Spleen (tissue), 11 donors: Measurements from ENCODE around the gene BOD1L2. TPM values are rescaled to one million over a fixed set of nuclear protein-coding genes. Genes with fewer than 3 reads are reported as not detected.

Source experiments
- DNase-seq: peaks from one replicate; pipeline ENCODE4 v3.0.0-alpha.2; 2020
- H3K27ac ChIP-seq, 8 donors: fragments of 200-600 bp; sonication (generic) in 7 of 8; 1 replicate in 4 of 8; 2 replicates in 4 of 8; pipeline versions ENCODE4 v1.5.0 to v1.8.0; 2016 to 2021; ENCODE audit warnings: inconsistent platforms in 4 of 8, mild to moderate bottlenecking in 4 of 8, moderate library complexity in 1 of 8
- H3K27me3 ChIP-seq, 7 donors: fragments of 200-600 bp; sonication (generic) in 6 of 7; replicated peaks in 1 of 7; 1 replicate in 4 of 7; 2 replicates in 3 of 7; pipeline versions ENCODE4 v1.5.0 to v1.8.0; 2016 to 2021; ENCODE audit warnings: inconsistent platforms in 3 of 7, mild to moderate bottlenecking in 1 of 7
- H3K36me3 ChIP-seq, 6 donors: fragments of 200-600 bp; sonication (generic) in 5 of 6; 1 replicate in 4 of 6; 2 replicates in 2 of 6; pipeline versions ENCODE4 v1.5.0 to v1.8.0; 2016 to 2021; ENCODE audit warnings: inconsistent platforms in 2 of 6
- H3K4me1 ChIP-seq, 6 donors: fragments of 200-600 bp; sonication (generic) in 5 of 6; 1 replicate in 3 of 6; 2 replicates in 3 of 6; pipeline versions ENCODE4 v1.5.0 to v1.8.0; 2016 to 2021; ENCODE audit warnings: inconsistent platforms in 3 of 6
- H3K4me3 ChIP-seq, 8 donors: fragments of 200-600 bp; sonication (generic) in 7 of 8; 1 replicate in 4 of 8; 2 replicates in 4 of 8; pipeline versions ENCODE4 v1.5.0 to v1.8.0; 2016 to 2021; ENCODE audit warnings: inconsistent platforms in 4 of 8, mild to moderate bottlenecking in 4 of 8, moderate library complexity in 2 of 8
- H3K9me3 ChIP-seq, 8 donors: fragments of 200-600 bp; sonication (generic) in 7 of 8; 1 replicate in 4 of 8; 2 replicates in 4 of 8; pipeline versions ENCODE4 v1.5.0 to v1.8.0; 2016 to 2021; ENCODE audit warnings: inconsistent platforms in 4 of 8
- CTCF ChIP-seq, 11 experiments: fragments of 200-600 bp in 7 of 11; fragments of 450-650 bp in 4 of 11; sonication (generic) in 4 of 11; IDR thresholded peaks in 8 of 11; conservative IDR thresholded peaks in 3 of 11; 1 replicate in 7 of 11; 2 replicates in 4 of 11; pipeline versions ENCODE4 v1.4.0 to v1.8.0; 2016 to 2021; ENCODE audit warnings: antibody characterized with exemption in 11 of 11, inconsistent platforms in 4 of 11, mild to moderate bottlenecking in 1 of 11
- POLR2A ChIP-seq, 3 donors: fragments of 450-650 bp; IDR thresholded peaks; one replicate each; pipeline ENCODE4 v1.5.1; 2017; ENCODE audit warnings: antibody characterized with exemption in 3 of 3, mild to moderate bottlenecking in 1 of 3
- POLR2AphosphoS5 ChIP-seq, 3 donors: sonication (generic); formaldehyde crosslinking; IDR thresholded peaks; one replicate each; pipeline ENCODE4 v1.5.1; 2017; ENCODE audit warnings: antibody characterized with exemption in 3 of 3
- WGBS, 5 donors: extraction: QIAGEN DNeasy Blood & Tissue Kit in 3 of 5; methylation state at CpG; one replicate each; pipeline versions ENCODE4 v1.1.5 to v1.1.7; 2013 to 2018; 5-methylcytosine and 5-hydroxymethylcytosine counted together
- intact Hi-C: fragments of 100-400 bp; cut with DNase I; formaldehyde crosslinking; loops from one replicate; pipeline ENCODE4 v1.15.0; 2023; ENCODE audit warnings: low total_unique reads
- polyA plus RNA-seq, 3 donors: library from polyadenylated mRNA; stranded (reverse); fragments of 200-250 nt; gene quantifications; one replicate each; pipeline ENCODE4 v1.2.1, GENCODE V29; 2013
- total RNA-seq, 7 donors: library from RNA; depleted of rRNA in 3 of 7; stranded (reverse); fragments of >200 nt in 3 of 7; fragmentation: NEBNext Ultra II Directional in 4 of 7; extraction: Animal tissue kit (Norgen Biotek cat#: 25700) in 4 of 7; gene quantifications; one replicate each; pipeline versions ENCODE4 v1.1.0 to v1.2.1, GENCODE V29; 2016 to 2021
- donor health status: healthy with polysubstance abuse.
- donor health status: DM: no; HTN: no; CAD: no; lungs with moderate emphysema.
- donor health status: DM: no; HTN: no; CAD: no.
- donor health status: Bipolar disorder and iron deficiency.
- donor health status: healthy.
- donor health status: DM: no; HTN: no; CAD: no.
- donor health status: DM: yes; HTN: yes; CAD: no.

Gene BOD1L2
- total and polyA plus RNA-seq, 10 donors: not detected

GRCh38 chr18:57149531-57149930 lies 2.6 kb downstream of the BOD1L2 start:
- H3K27ac ChIP-seq: no peak overlapping the region
- 23 to 34% (median 28%) methylated on average over 4 of the region's 4 CpGs for WGBS, 5 donors
- H3K9me3 ChIP-seq: peaks cover 0 to 4% (median 0%) of the 10 kb centered on the region in 8 donors
- no peaks in the 10 kb centered on the region for H3K36me3 ChIP-seq
- intact Hi-C loops: no loop called here
- H3K4me1 ChIP-seq: peaks cover 0 to 20% (median 0%) of the 10 kb centered on the region in 6 donors
- DNase-seq: no peak
- TF ChIP-seq POLR2AphosphoS5 (IDR thresholded peaks at IDR 0.05) (no peak), CTCF (IDR thresholded peaks at IDR 0.05 in 8 of 11, conservative IDR thresholded peaks at IDR 0.05 in 3 of 11) (no peak), POLR2A (IDR thresholded peaks at IDR 0.05) (no peak)
- H3K4me3 ChIP-seq: no peak overlapping the region
- H3K27me3 ChIP-seq: peaks cover 0 to 81% (median 22%) of the 10 kb centered on the region in 7 donors

GRCh38 chr18:57150081-57150480 lies 3.2 kb downstream of the BOD1L2 start:
- DNase-seq: no peak
- Histone ChIP-seq H3K4me3 (no peak overlapping the region), H3K36me3 (no peaks in the 10 kb centered on the region), H3K4me1 (peaks cover 0 to 20% (median 0%) of the 10 kb centered on the region in 6 donors), H3K9me3 (peaks cover 0 to 4% (median 0%) of the 10 kb centered on the region in 8 donors), H3K27me3 (peaks cover 0 to 82% (median 22%) of the 10 kb centered on the region in 7 donors), H3K27ac (no peak overlapping the region)
- WGBS, 5 donors: 64 to 75% (median 67%) methylated on average over 7 of the region's 7 CpGs
- intact Hi-C loops: no loop called here
- TF ChIP-seq POLR2AphosphoS5 (IDR thresholded peaks at IDR 0.05) (no peak), POLR2A (IDR thresholded peaks at IDR 0.05) (no peak), CTCF (IDR thresholded peaks at IDR 0.05 in 8 of 11, conservative IDR thresholded peaks at IDR 0.05 in 3 of 11) (no peak)

DNA sequence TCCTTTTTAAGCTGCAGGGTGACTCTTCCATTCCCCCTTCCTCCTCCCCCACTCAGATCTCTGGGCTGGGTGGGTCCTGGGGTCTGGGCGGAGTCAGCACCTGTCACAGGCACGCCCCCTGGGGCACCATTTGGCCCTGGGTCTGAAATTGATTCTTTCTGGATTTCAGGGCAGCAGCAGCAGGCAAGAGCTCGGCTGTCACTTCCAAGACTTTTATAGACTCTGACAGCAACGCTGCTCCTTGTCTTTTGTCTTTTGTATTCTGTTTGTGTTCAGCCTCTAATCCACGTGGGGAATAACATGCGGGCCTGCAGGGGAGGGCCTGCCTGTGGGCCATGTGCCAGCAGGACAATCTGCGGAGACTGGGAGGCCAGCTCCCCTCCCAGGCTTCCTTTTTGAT lies 3.9 kb downstream of the BOD1L2 start:
- Histone ChIP-seq H3K27me3 (peaks cover 0 to 79% (median 22%) of the 10 kb centered on the region in 7 donors), H3K27ac (no peak overlapping the region), H3K4me3 (no peak overlapping the region), H3K36me3 (no peaks in the 10 kb centered on the region), H3K9me3 (peaks cover 0 to 4% (median 0%) of the 10 kb centered on the region in 8 donors), H3K4me1 (peaks cover 0 to 20% (median 0%) of the 10 kb centered on the region in 6 donors)
- no peak for DNase-seq
- WGBS, 5 donors: 18 to 25% (median 21%) methylated on average over 7 of the region's 7 CpGs
- intact Hi-C loops: no loop called here
- no peak for TF ChIP-seq POLR2A (IDR thresholded peaks at IDR 0.05)
- no peak for TF ChIP-seq CTCF (IDR thresholded peaks at IDR 0.05 in 8 of 11, conservative IDR thresholded peaks at IDR 0.05 in 3 of 11)
- no peak for TF ChIP-seq POLR2AphosphoS5 (IDR thresholded peaks at IDR 0.05)

DNA sequence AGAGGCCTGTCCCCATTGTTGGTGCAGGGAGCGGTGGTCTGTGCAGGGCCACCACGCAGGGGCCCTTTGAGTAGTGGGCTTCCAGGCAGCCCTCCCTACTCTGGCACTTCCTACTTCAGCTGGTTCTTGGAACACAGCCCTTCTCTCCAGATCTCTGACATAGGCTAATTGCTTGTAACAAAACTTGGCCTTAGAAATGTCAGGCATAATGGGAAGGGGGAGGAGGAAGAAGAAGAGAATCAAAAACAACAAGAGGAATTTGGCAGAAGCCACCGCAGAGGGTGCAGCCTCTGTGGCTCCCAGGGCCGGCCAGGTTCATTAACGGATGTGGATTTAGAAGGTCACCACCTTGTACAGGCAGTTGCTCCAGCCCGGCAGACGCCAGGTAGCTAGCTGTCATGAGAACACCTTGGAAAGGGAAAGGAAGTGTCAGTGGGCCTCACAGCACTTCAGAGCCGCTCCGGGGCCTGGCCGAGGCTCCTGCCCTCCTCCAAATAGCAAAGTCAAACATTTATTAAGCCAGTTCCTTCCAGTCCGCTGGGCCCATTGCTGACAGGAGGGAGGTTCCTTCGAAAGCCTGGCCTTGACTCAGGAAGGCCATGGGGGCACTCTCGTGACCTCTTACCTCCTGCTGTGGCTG lies 7.4 kb downstream of the BOD1L2 start:
- no peak for DNase-seq
- WGBS, 5 donors: 50 to 70% (median 58%) methylated on average over 11 to 13 of the region's 13 CpGs
- intact Hi-C loops: no loop called here

More for the DNA sequence above, 7.4 kb downstream of the BOD1L2 start:
- Histone ChIP-seq H3K27me3 (peaks cover 0 to 70% (median 10%) of the 10 kb centered on the region in 7 donors), H3K4me1 (peaks cover 0 to 18% (median 0%) of the 10 kb centered on the region in 6 donors), H3K27ac (no peak overlapping the region), H3K4me3 (no peak overlapping the region), H3K9me3 (no peaks in the 10 kb centered on the region), H3K36me3 (no peaks in the 10 kb centered on the region)
- TF ChIP-seq POLR2AphosphoS5 (IDR thresholded peaks at IDR 0.05) (no peak), CTCF (IDR thresholded peaks at IDR 0.05 in 8 of 11, conservative IDR thresholded peaks at IDR 0.05 in 3 of 11) (no peak), POLR2A (IDR thresholded peaks at IDR 0.05) (no peak)
